K562 (cell line): ENCODE measurements around the gene PLCD4. TPM values are rescaled to one million over a fixed set of nuclear protein-coding genes. Genes with fewer than 3 reads are reported as not detected.

Experiments used
- ATAC-seq: fragments of 200-7000 bp; cut with Tn5 transposase; 3 replicates; pipeline ENCODE4 v1.9.1; 2020; ENCODE audit warnings: moderate library complexity
- BruUV-seq: library from RNA; stranded (reverse); fragments of 400-500 nt; replicated peaks from 2 replicates; lab custom pipeline; 2021; lab: Mats Ljungman, UMichigan
- CTCF ChIA-PET: fragments of 300-600 bp; formaldehyde crosslinking; extraction: SDS; loops from one replicate; lab custom pipeline; 2021; ENCODE audit warnings: low intra/inter-chr PET ratio; lab: Yijun Ruan, JAX
- POLR2A ChIA-PET: fragments of 300-600, 350-650 bp; sonication (Branson Sonifier 250); formaldehyde crosslinking; extraction: SDS; loops from one replicate; lab custom pipeline; 2021; ENCODE audit warnings: antibody characterized with exemption, inconsistent platforms; lab: Yijun Ruan, JAX
- DNase-seq, 4 experiments: peaks; one replicate each; pipeline versions ENCODE4 v3.0.0 to v3.0.0-alpha.2; 2011 to 2018; ENCODE audit warnings: low spot score in 3 of 4, mixed read lengths in 3 of 4; ENCODE audit errors: extremely low read depth in 1 of 4
- FAIRE-seq: peaks from 2 replicates; lab custom pipeline; 2011; peaks lifted over from hg19 to GRCh38; lab: Jason Lieb, UNC
- H2AFZ ChIP-seq: 2 replicates; pipeline ENCODE4 v1.6.0; 2011; ENCODE audit warnings: low read depth, low read length, control low read depth, inconsistent platforms
- H3K27ac ChIP-seq: fragments of 200-600 bp; 3 replicates; pipeline ENCODE4 v1.8.0; 2011; ENCODE audit warnings: low read depth, mild to moderate bottlenecking, control low read depth, inconsistent platforms, low read length, moderate library complexity, mixed read lengths; ENCODE audit errors: extremely low read depth
- H3K27me3 ChIP-seq, 2 experiments: fragments of 300-600 bp in 1 of 2; 2 replicates in 1 of 2; 3 replicates in 1 of 2; pipeline versions ENCODE4 v1.6.0 to v1.8.0; 2011; ENCODE audit warnings: inconsistent platforms in 2 of 2, low read length in 2 of 2, mild to moderate bottlenecking in 1 of 2, mixed read lengths in 1 of 2, moderate library complexity in 1 of 2; ENCODE audit not compliant: control insufficient read depth in 2 of 2, insufficient read depth in 2 of 2
- H3K36me3 ChIP-seq: fragments of 300-600 bp; 3 replicates; pipeline ENCODE4 v1.8.0; 2011; ENCODE audit warnings: mild to moderate bottlenecking, low read length, inconsistent platforms; ENCODE audit not compliant: control insufficient read depth, insufficient read depth
- H3K4me1 ChIP-seq, 2 experiments: fragments of 200-600 bp in 1 of 2; replicated peaks in 1 of 2; 2 replicates in 1 of 2; 3 replicates in 1 of 2; pipeline versions ENCODE4 v1.5.1 to v1.8.0; 2011; ENCODE audit warnings: inconsistent platforms in 2 of 2, low read length in 2 of 2, mild to moderate bottlenecking in 1 of 2, mixed read lengths in 1 of 2, moderate library complexity in 1 of 2; ENCODE audit not compliant: control insufficient read depth in 2 of 2, insufficient read depth in 2 of 2
- H3K4me2 ChIP-seq: 2 replicates; pipeline ENCODE4 v1.6.1; 2011; ENCODE audit warnings: low read length, control low read depth, inconsistent platforms, mixed read lengths; ENCODE audit not compliant: insufficient read depth
- H3K4me3 ChIP-seq: fragments of 200-600 bp; sonication (generic), shearing (Covaris generic); 2 replicates; pipeline ENCODE4 v1.5.1; 2016; ENCODE audit warnings: control low read depth, inconsistent platforms
- H3K79me2 ChIP-seq: fragments of 200-600 bp; 3 replicates; pipeline ENCODE4 v1.8.0; 2011; ENCODE audit warnings: low read length, inconsistent platforms; ENCODE audit not compliant: control insufficient read depth, insufficient read depth
- H3K9ac ChIP-seq, 2 experiments: 2 replicates each; pipeline versions ENCODE4 v1.6.0 to v1.6.1; 2011; ENCODE audit warnings: low read depth in 2 of 2, low read length in 2 of 2, control low read depth in 1 of 2, inconsistent platforms in 1 of 2, mild to moderate bottlenecking in 1 of 2, mixed read lengths in 1 of 2; ENCODE audit not compliant: insufficient read depth in 1 of 2
- H3K9me1 ChIP-seq: one replicate; pipeline ENCODE4 v1.6.0; 2011; ENCODE audit warnings: inconsistent platforms, mild to moderate bottlenecking, low read length, moderate library complexity; ENCODE audit not compliant: control insufficient read depth, insufficient read depth
- H3K9me3 ChIP-seq: replicated peaks from 2 replicates; pipeline ENCODE4 v1.5.1; 2011; ENCODE audit warnings: low read depth, low read length, inconsistent platforms; ENCODE audit not compliant: control insufficient read depth, insufficient read depth
- H4K20me1 ChIP-seq: replicated peaks from 2 replicates; pipeline ENCODE4 v1.6.1; 2011; ENCODE audit warnings: low read length, inconsistent platforms, mixed read lengths; ENCODE audit not compliant: control insufficient read depth, insufficient read depth
- E4F1 ChIP-seq: fragments of 250-450 bp; sonication (Bioruptor Pico); IDR thresholded peaks from 2 replicates; pipeline ENCODE4 v1.5.0; 2021; ENCODE audit warnings: mild to moderate bottlenecking, borderline replicate concordance
- RBFOX2 ChIP-seq: fragments of 200-400 bp; formaldehyde crosslinking; IDR thresholded peaks from 2 replicates; pipeline ENCODE4 v1.6.1; 2017; ENCODE audit warnings: low read depth, mild to moderate bottlenecking, low read length, moderate library complexity
- TCF3 ChIP-seq: sonication (generic); formaldehyde crosslinking; IDR thresholded peaks from 2 replicates; pipeline ENCODE4 v1.4.0; 2020; ENCODE audit warnings: mild to moderate bottlenecking, missing genetic modification reagents
- ZFP30 ChIP-seq: fragments of 250-450 bp; sonication (Bioruptor Pico); IDR thresholded peaks from 2 replicates; pipeline ENCODE4 v1.8.0; 2022; ENCODE audit warnings: moderate library complexity, mild to moderate bottlenecking, inconsistent platforms, borderline replicate concordance
- ZNF778 ChIP-seq: fragments of 450-650 bp; formaldehyde crosslinking; IDR thresholded peaks from 2 replicates; pipeline ENCODE4 v1.4.0; 2020; ENCODE audit warnings: mild to moderate bottlenecking, moderate library complexity
- WGBS: fragments of 100-300 bp; shearing (Covaris generic); methylation state at CpG from one replicate; pipeline ENCODE4 v1.1.6; 2016; ENCODE audit warnings: low coverage, mixed read lengths; ENCODE audit not compliant: insufficient coverage; ENCODE audit errors: missing lambda C conversion rate; 5-methylcytosine and 5-hydroxymethylcytosine counted together
- in situ Hi-C: fragments of 300-500 bp; cut with MboI; formaldehyde crosslinking; loops from 4 replicates; pipeline ENCODE4 v1.15.0; 2018; ENCODE audit warnings: inconsistent platforms, mixed read lengths
- intact Hi-C: fragments of 100-400 bp; cut with micrococcal nuclease; formaldehyde crosslinking; loops from 2 replicates; pipeline ENCODE4 v1.14.2; 2022
- polyA plus RNA-seq, 8 experiments: library from polyadenylated mRNA; depleted of rRNA in 4 of 8; stranded (reverse) in 5 of 8; unstranded in 3 of 8; fragments of >200 nt; fragmentation: Nextera tagmentation in 2 of 8; fragmentation: Illumina TruSeq in 1 of 8; extraction: Ambion mirVana in 2 of 8; extraction: Trizol in 1 of 8; gene quantifications; 2 replicates each; pipeline versions ENCODE4 v1.2.1 to v1.2.3, GENCODE V29; 2011 to 2014; ENCODE audit warnings: inconsistent platforms in 1 of 8, missing spikeins in 1 of 8
- total RNA-seq, 7 experiments: library from RNA; depleted of rRNA in 6 of 7; stranded (reverse); fragments of >200 nt in 6 of 7; fragmentation: Illumina TruSeq in 2 of 7; extraction: Trizol in 2 of 7; gene quantifications; 2 replicates each; pipeline versions ENCODE4 v1.2.1 to v1.2.3, GENCODE V29; 2011 to 2021; ENCODE audit warnings: low replicate concordance in 1 of 7

Gene PLCD4
- total and polyA plus RNA-seq, 9 of the 15 experiments (the other 6 are each of a cell fraction or from before 2014, with no cell fraction given) = 0.13 to 0.38 TPM; not detected in 7

DNA sequence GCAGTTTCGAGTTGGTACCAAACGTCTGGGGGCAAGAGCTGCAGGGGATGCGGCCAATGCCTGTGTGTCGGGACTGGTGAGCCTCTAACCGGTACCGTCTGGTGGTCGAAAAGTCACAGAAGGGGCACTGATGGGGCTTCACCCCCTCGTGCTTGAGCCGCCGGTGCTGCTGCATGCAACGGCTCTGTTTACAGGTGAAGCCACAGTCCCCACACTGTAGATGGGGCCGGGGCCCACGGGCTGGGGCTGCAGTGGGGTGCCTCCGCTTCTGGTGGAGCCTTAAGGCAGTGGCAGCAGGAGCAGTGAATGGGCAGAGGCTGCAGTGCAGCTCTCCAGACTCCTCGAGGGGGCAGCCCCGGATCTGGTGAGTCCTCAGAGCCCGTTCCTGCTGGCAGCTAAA, 35.1 kb downstream of the PLCD4 start:
- POLR2A ChIA-PET = interaction anchor here (3.7 kb wide), 1 partner anchor 16 kb away, joined by 10 read pairs; the partner anchor contains the start of genes BCS1L and ZNF142
- Histone ChIP-seq H3K4me1 (no peaks in the 10 kb centered on the region), H2AFZ (no peak overlapping the region), H3K9me1 (no peaks in the 10 kb centered on the region), H4K20me1 (no peaks in the 10 kb centered on the region), H3K9me3 (no peaks in the 10 kb centered on the region), H3K27me3 (no peaks in the 10 kb centered on the region), H3K4me3 (no peak overlapping the region)
- CTCF ChIA-PET = no interaction called here
- FAIRE-seq (no peak), DNase-seq (no peak)
- BruUV-seq = no TSS peak
- no peak for TF ChIP-seq ZNF778 (CRISPR knock-in tag)
- peak; percentile 44 for TF ChIP-seq RBFOX2
- no peak for TF ChIP-seq TCF3 (CRISPR knock-in tag)
- no peak for TF ChIP-seq E4F1
- no peak for TF ChIP-seq ZFP30 (CRISPR knock-in tag)
- TF ChIP-seq, all 486 proteins: peak for 1
- H3K9ac ChIP-seq = no peak overlapping the region
- no peak overlapping the region for H3K27ac ChIP-seq
- 86% methylated on average over 16 of the region's 17 CpGs for WGBS
- H3K4me2 ChIP-seq = no peak overlapping the region
- in situ Hi-C loops (no loop called here), intact Hi-C loops (loop anchor here (10.0 kb wide), 2 partner anchors 238 to 368 kb away; partner anchors contain the start of genes AAMP and PNKD)
- H3K79me2 ChIP-seq = 0 out of 3 replicates have a peak, but pooled peaks cover 4% of the 10 kb centered on the region
- H3K36me3 ChIP-seq = peaks cover 81% of the 10 kb centered on the region
- no peak for ATAC-seq
